Bronchial epithelial cell (primary cell): Measurements from ENCODE around the gene FARS2. TPM values are rescaled to one million over a fixed set of nuclear protein-coding genes. Genes with fewer than 3 reads are reported as not detected.
"Not testable (repeated sequence)": the region's sequence is repeated elsewhere in the genome, so short reads cannot be mapped to it uniquely, and the experiment has no call there.

Experiments
- DNase-seq: peaks from one replicate; pipeline ENCODE4 v3.0.0-alpha.2; 2010; ENCODE audit warnings: low read depth
- FAIRE-seq: peaks from 2 replicates; lab custom pipeline; 2011; peaks lifted over from hg19 to GRCh38; lab: Jason Lieb, UNC
- H3K27me3 ChIP-seq: 2 replicates; pipeline ENCODE4 v1.5.1; 2011; ENCODE audit warnings: low read length; ENCODE audit not compliant: control insufficient read depth, insufficient read depth
- H3K36me3 ChIP-seq: 2 replicates; pipeline ENCODE4 v1.5.1; 2011; ENCODE audit warnings: low read length; ENCODE audit not compliant: control insufficient read depth, insufficient read depth
- H3K4me3 ChIP-seq: 2 replicates; pipeline ENCODE4 v1.5.1; 2011; ENCODE audit warnings: mild to moderate bottlenecking, low read depth, low read length, control low read depth
- CTCF ChIP-seq: IDR thresholded peaks from 2 replicates; pipeline ENCODE4 v1.5.1; 2011; ENCODE audit warnings: mild to moderate bottlenecking, moderate library complexity, low read length, control low read depth, inconsistent platforms; ENCODE audit not compliant: insufficient read depth, severe bottlenecking
- total RNA-seq: library from RNA; depleted of rRNA; stranded (reverse); fragments of >200 nt; gene quantifications from 2 replicates; pipeline ENCODE4 v1.2.1, GENCODE V29; 2014

FARS2 gene
- total RNA-seq, 1 donor from 2014 or later = 27.4 TPM

DNA sequence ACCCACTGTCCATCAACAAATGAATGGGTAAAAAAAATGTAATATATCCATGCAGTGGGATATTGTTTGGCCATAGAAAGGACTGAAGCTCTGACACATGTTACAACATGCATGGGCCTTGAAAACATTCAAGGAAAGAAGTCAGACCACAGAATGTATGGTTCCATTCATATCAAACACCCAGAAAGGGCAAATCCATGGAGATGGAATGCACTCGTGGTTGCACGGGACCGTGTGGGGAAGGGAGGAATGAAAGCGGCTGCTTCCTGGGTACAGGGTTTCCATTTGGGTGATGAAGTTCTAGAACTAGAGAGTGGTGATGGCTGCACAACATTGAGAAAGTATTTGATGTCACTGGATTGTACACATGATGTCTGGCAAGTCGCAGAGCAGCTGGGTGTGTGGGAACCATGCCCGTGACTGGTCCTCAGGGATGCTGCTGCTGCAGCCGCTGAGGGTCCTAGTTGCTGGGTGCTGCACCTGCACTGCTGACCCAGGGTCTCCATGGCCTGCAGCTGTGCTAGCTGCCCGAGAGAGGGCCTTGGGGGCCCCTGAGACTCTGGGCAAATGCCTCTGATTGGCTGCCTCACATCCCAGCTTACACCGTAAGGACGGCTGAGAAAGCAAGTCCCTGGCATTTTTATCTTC lies 525.1 kb downstream of the FARS2 start:
- DNase-seq (peak; percentile 43), FAIRE-seq (no peak)
- H3K27me3 ChIP-seq = no peaks in the 10 kb centered on the region
- no peak for TF ChIP-seq CTCF
- H3K36me3 ChIP-seq = no peaks in the 10 kb centered on the region
- H3K4me3 ChIP-seq = no peak overlapping the region

- no peak for DNase-seq
- H3K27me3 ChIP-seq = no peaks in the 10 kb centered on the region
- H3K36me3 ChIP-seq = no peaks in the 10 kb centered on the region
- TF ChIP-seq CTCF = no peak
- no peak for FAIRE-seq
- no peak overlapping the region for H3K4me3 ChIP-seq
These were observed 525.8 kb downstream of the FARS2 start for GRCh38 chr6:5786969-5787720.

DNA sequence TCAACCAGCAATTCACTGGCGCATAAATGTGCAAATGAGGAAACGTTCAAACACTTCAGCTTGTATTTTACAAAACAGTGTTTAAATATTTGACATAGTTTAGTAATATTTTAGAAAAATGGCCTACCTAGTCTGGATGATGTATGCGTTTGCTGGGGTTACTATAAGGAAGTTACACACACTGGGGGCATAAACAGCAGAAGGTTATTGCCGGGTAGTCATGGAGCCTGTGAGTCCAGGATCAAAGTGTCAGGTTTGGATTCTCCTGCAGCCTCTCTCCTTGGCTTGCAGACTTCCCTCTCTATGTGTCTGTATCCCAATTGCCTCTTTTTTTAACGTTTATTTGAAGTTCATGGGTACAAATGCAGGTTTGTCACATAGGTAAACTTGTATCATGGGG lies 528.1 kb downstream of the FARS2 start:
- not testable (repeated sequence) for DNase-seq, FAIRE-seq

DNA sequence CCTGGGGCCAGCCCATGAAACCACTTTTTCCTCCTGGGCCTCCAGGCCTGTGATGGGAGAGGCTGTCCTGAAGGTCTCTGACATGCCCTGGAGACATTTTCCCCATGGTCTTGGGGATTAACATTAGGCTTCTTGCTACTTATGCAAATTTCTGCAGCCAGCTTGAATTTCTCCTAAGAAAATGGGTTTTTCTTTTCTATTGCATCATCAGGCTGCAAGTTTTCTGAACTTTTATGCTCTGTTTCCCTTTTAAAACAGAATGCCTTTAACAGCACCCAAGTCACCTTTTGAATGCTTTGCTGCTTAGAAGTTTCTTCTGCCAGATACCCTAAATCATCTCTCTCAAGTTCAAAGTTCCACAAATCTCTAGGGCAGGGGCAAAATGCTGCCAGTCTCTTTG lies 535.2 kb downstream of the FARS2 start:
- not testable (repeated sequence) for H3K36me3 ChIP-seq, FAIRE-seq, H3K27me3 ChIP-seq, H3K4me3 ChIP-seq, DNase-seq

More for the DNA sequence above, 528.1 kb downstream of the FARS2 start:
- H3K36me3 ChIP-seq, H3K27me3 ChIP-seq, H3K4me3 ChIP-seq: not testable (repeated sequence)

GRCh38 chr6:5806406-5806805 lies 545.1 kb downstream of the FARS2 start:
- not testable (repeated sequence) for DNase-seq, H3K4me3 ChIP-seq, H3K27me3 ChIP-seq, H3K36me3 ChIP-seq, FAIRE-seq

DNA sequence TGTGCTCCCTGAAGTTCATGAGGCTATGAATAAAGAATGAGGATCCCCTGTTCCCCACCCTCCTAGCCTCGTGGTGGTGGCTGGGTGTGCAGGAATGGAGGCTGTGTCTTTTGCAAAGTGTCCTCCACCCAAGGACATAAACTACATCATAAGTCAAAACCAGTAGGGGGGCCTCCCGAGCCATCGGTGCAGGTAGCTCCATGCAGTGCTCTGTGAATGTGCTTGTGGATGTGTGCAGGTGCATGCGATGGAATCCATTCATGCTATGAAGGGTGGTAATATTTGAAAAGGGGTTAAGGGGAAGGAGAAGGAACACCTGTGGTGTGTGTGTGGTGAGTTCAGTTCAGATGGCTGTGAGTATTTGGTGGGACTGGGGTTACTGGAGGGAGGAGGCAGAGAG lies 548.1 kb downstream of the FARS2 start:
- no peak for FAIRE-seq

More for the DNA sequence above, 548.1 kb downstream of the FARS2 start:
- TF ChIP-seq CTCF = no peak
- Histone ChIP-seq H3K36me3 (no peaks in the 10 kb centered on the region), H3K27me3 (no peaks in the 10 kb centered on the region), H3K4me3 (no peak overlapping the region)
- no peak for DNase-seq
